Mesendoderm (in vitro differentiated cells): ENCODE results near the gene IKZF2.

Source experiments
- DNase-seq: peaks from one replicate; pipeline ENCODE4 v3.0.0; 2013
- H2AK5ac ChIP-seq: 2 replicates; pipeline ENCODE4 v1.6.1; 2013; ENCODE audit warnings: low read length, inconsistent platforms
- H2BK120ac ChIP-seq: 2 replicates; pipeline ENCODE4 v1.6.1; 2013; ENCODE audit warnings: low read depth, mild to moderate bottlenecking, low read length, moderate library complexity, mixed read lengths
- H2BK15ac ChIP-seq: replicated peaks from 2 replicates; pipeline ENCODE4 v1.6.1; 2013; ENCODE audit warnings: low read depth, mild to moderate bottlenecking, moderate library complexity
- H2BK5ac ChIP-seq: 2 replicates; pipeline ENCODE4 v1.6.1; 2013; ENCODE audit warnings: low read length, inconsistent platforms
- H3K18ac ChIP-seq: 2 replicates; pipeline ENCODE4 v1.6.1; 2013; ENCODE audit warnings: mild to moderate bottlenecking, low read length, mixed read lengths
- H3K23ac ChIP-seq: one replicate; pipeline ENCODE4 v1.6.1; 2013; ENCODE audit warnings: low read length
- H3K27ac ChIP-seq: 2 replicates; pipeline ENCODE4 v1.5.1; 2013; ENCODE audit warnings: low read depth, mild to moderate bottlenecking, inconsistent platforms, low read length, moderate library complexity
- H3K27me3 ChIP-seq: 2 replicates; pipeline ENCODE4 v1.6.1; 2013; ENCODE audit warnings: low read length, control low read depth, mild to moderate bottlenecking, inconsistent platforms; ENCODE audit not compliant: insufficient read depth, poor library complexity
- H3K36me3 ChIP-seq: 2 replicates; pipeline ENCODE4 v1.6.1; 2013; ENCODE audit warnings: low read length, inconsistent platforms; ENCODE audit not compliant: control insufficient read depth, insufficient read depth
- H3K4ac ChIP-seq: one replicate; pipeline ENCODE4 v1.6.1; 2013; ENCODE audit warnings: low read depth, mild to moderate bottlenecking, low read length, moderate library complexity
- H3K4me1 ChIP-seq: 2 replicates; pipeline ENCODE4 v1.6.1; 2013; ENCODE audit warnings: low read depth, low read length, inconsistent platforms; ENCODE audit not compliant: control insufficient read depth
- H3K4me2 ChIP-seq: 2 replicates; pipeline ENCODE4 v1.6.1; 2013; ENCODE audit warnings: low read length
- H3K4me3 ChIP-seq: 2 replicates; pipeline ENCODE4 v1.5.1; 2013; ENCODE audit warnings: mild to moderate bottlenecking, low read length
- H3K56ac ChIP-seq: one replicate; pipeline ENCODE4 v1.6.1; 2013; ENCODE audit warnings: low read length
- H3K79me1 ChIP-seq: 2 replicates; pipeline ENCODE4 v1.6.1; 2013; ENCODE audit warnings: low read length, inconsistent platforms
- H3K79me2 ChIP-seq: 2 replicates; pipeline ENCODE4 v1.6.1; 2013; ENCODE audit warnings: mild to moderate bottlenecking, low read length; ENCODE audit not compliant: control insufficient read depth, insufficient read depth
- H3K9ac ChIP-seq: 2 replicates; pipeline ENCODE4 v1.6.1; 2013; ENCODE audit warnings: low read length, inconsistent platforms
- H4K5ac ChIP-seq: one replicate; pipeline ENCODE4 v1.6.1; 2013; ENCODE audit warnings: low read length
- H4K8ac ChIP-seq: one replicate; pipeline ENCODE4 v1.6.1; 2013; ENCODE audit warnings: low read depth, mild to moderate bottlenecking, control low read depth, low read length, moderate library complexity
- WGBS: extraction: QIAGEN DNeasy Blood & Tissue Kit; methylation state at CpG from one replicate; pipeline ENCODE4 v1.1.7; 2013; ENCODE audit warnings: low lambda C conversion rate, missing lambda C conversion rate; ENCODE audit not compliant: insufficient coverage; ENCODE audit errors: extremely low coverage; 5-methylcytosine and 5-hydroxymethylcytosine counted together

The IKZF2 gene

DNA sequence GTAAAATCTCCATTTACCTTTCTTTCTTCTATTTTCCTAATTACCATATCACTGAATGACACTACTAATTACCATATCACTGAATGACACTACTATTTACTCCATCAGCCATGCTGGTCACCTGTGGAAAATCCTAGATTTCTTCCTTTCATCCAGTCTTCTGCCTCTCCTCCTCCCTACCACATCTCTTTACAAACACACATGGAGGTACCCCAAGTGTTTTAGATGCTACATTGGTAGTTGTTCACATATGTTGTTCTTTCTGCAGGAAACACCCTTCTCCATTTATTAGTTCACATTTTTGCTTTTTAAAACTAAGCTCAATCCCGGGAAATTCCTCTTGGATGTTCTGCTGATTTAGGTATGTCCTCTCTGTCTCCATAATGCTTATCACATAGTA lies 134.0 kb downstream of the IKZF2 start:
- H2BK15ac ChIP-seq: no peak overlapping the region
- H2BK5ac ChIP-seq: no peak overlapping the region
- H3K27ac ChIP-seq: no peak overlapping the region
- H3K56ac ChIP-seq: no peak overlapping the region
- H3K4me1 ChIP-seq: no peaks in the 10 kb centered on the region
- H3K23ac ChIP-seq: no peak overlapping the region
- WGBS: no CpG with 5 or more reads among the region's 1 CpG
- no peaks in the 10 kb centered on the region for H3K79me1 ChIP-seq
- H2AK5ac ChIP-seq: no peak overlapping the region
- no peaks in the 10 kb centered on the region for H3K36me3 ChIP-seq
- H3K4me2 ChIP-seq: no peak overlapping the region
- no peak overlapping the region for H3K18ac ChIP-seq
- no peak overlapping the region for H3K4me3 ChIP-seq
- no peak overlapping the region for H2BK120ac ChIP-seq
- no peaks in the 10 kb centered on the region for H3K79me2 ChIP-seq
- H3K9ac ChIP-seq: no peak overlapping the region
- H4K8ac ChIP-seq: no peak overlapping the region
- H3K27me3 ChIP-seq: no peaks in the 10 kb centered on the region
- DNase-seq: no peak
- H4K5ac ChIP-seq: no peak overlapping the region
- no peak overlapping the region for H3K4ac ChIP-seq

DNA sequence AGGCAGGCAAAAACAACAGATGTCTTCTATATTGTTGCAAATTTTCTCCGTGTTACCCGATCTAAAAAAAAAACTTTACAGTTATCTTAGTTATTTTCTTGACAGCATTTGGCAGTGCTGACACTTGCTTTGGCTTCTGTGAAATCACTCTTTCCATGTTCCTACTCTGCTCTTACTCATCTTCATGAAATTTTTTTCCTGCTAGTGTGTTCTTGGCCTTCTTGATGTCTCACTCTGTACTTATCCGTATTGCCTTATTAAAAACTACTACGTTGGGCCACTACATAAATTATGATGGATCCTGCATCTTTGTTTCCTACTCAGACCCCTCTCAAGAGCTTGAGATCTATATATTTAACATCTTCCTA lies 134.4 kb downstream of the IKZF2 start:
- Histone ChIP-seq H3K56ac (no peak overlapping the region), H3K36me3 (no peaks in the 10 kb centered on the region), H2BK120ac (no peak overlapping the region), H2BK5ac (no peak overlapping the region), H2BK15ac (no peak overlapping the region), H2AK5ac (no peak overlapping the region), H3K27me3 (no peaks in the 10 kb centered on the region), H3K23ac (no peak overlapping the region), H3K79me1 (no peaks in the 10 kb centered on the region), H3K4ac (no peak overlapping the region), H3K9ac (no peak overlapping the region), H3K4me3 (no peak overlapping the region), H3K79me2 (no peaks in the 10 kb centered on the region), H3K18ac (no peak overlapping the region), H4K8ac (no peak overlapping the region), H4K5ac (no peak overlapping the region), H3K4me2 (no peak overlapping the region), H3K27ac (no peak overlapping the region), H3K4me1 (no peaks in the 10 kb centered on the region)
- no peak for DNase-seq
- WGBS: no CpG with 5 or more reads among the region's 4 CpGs

DNA sequence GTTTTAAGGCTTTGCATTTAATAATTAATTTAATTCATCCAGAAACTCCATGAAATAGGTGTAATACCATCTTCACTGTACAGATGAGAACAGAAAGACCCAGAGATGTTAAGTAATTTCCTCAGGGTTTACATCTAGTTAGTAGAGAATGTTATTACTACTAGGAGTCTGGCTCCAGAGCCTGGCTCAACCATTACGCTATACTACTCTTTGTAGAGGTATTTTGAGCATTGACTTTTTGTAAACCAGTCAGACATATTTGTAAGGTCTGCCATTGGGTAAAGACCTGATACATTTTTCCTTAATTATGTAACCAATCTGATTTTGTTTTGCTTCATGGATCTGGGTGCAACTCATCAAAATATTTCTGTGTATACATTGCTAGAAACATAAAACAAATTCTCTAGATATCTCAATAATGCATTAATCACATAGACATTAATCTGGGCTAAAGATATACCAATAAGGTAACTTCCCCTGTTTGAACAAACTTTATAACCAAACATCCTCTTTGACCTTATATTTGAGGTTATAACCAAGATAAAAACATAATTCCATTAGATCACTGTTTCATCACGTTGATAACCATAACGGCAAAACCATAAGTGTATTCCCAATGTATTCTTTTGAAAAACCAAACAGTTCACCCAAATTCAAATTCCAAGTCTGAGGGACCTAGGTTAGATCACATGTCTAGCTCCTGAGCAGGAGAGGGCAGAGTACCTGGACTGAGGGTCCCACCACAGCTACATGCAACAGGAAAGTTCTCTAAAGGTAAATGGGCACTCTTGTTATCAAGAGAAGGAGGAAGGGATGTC lies 135.0 kb downstream of the IKZF2 start:
- no peaks in the 10 kb centered on the region for H3K4me1 ChIP-seq
- H2BK15ac ChIP-seq: no peak overlapping the region
- WGBS: no CpG with 5 or more reads among the region's 3 CpGs
- no peaks in the 10 kb centered on the region for H3K79me2 ChIP-seq
- no peak overlapping the region for H3K56ac ChIP-seq
- no peaks in the 10 kb centered on the region for H3K36me3 ChIP-seq
- no peak for DNase-seq
- H2AK5ac ChIP-seq: no peak overlapping the region
- no peak overlapping the region for H2BK5ac ChIP-seq
- no peak overlapping the region for H3K4me2 ChIP-seq
- H3K4me3 ChIP-seq: no peak overlapping the region
- H3K27me3 ChIP-seq: no peaks in the 10 kb centered on the region
- H3K9ac ChIP-seq: no peak overlapping the region
- H4K8ac ChIP-seq: no peak overlapping the region
- no peaks in the 10 kb centered on the region for H3K79me1 ChIP-seq
- no peak overlapping the region for H3K18ac ChIP-seq
- no peak overlapping the region for H3K23ac ChIP-seq
- H3K27ac ChIP-seq: no peak overlapping the region
- H3K4ac ChIP-seq: no peak overlapping the region
- H4K5ac ChIP-seq: no peak overlapping the region
- H2BK120ac ChIP-seq: no peak overlapping the region

- Histone ChIP-seq H4K5ac (no peak overlapping the region), H3K79me1 (no peaks in the 10 kb centered on the region), H3K79me2 (no peaks in the 10 kb centered on the region), H2BK15ac (no peak overlapping the region), H3K9ac (no peak overlapping the region), H3K27me3 (no peaks in the 10 kb centered on the region), H2BK120ac (no peak overlapping the region), H2AK5ac (no peak overlapping the region), H3K56ac (no peak overlapping the region), H3K4me1 (no peaks in the 10 kb centered on the region), H4K8ac (no peak overlapping the region), H3K23ac (no peak overlapping the region), H3K36me3 (no peaks in the 10 kb centered on the region), H3K4ac (no peak overlapping the region), H2BK5ac (no peak overlapping the region), H3K4me2 (no peak overlapping the region), H3K18ac (no peak overlapping the region), H3K4me3 (no peak overlapping the region), H3K27ac (no peak overlapping the region)
- no peak for DNase-seq
- no CpG with 5 or more reads among the region's 7 CpGs for WGBS
Observed at GRCh38 chr2:213015387-213016165, 135.8 kb downstream of the IKZF2 start.

GRCh38 chr2:213013979-213014378 lies 137.4 kb downstream of the IKZF2 start:
- no CpG with 5 or more reads among the region's 2 CpGs for WGBS

More at GRCh38 chr2:213013979-213014378, 137.4 kb downstream of the IKZF2 start:
- Histone ChIP-seq H3K4ac (no peak overlapping the region), H3K9ac (no peak overlapping the region), H3K23ac (no peak overlapping the region), H3K56ac (no peak overlapping the region), H3K27ac (no peak overlapping the region), H3K4me1 (no peaks in the 10 kb centered on the region), H3K4me3 (no peak overlapping the region), H4K8ac (no peak overlapping the region), H3K4me2 (no peak overlapping the region), H3K79me2 (no peaks in the 10 kb centered on the region), H4K5ac (no peak overlapping the region), H3K18ac (no peak overlapping the region), H2BK15ac (no peak overlapping the region), H2AK5ac (no peak overlapping the region), H3K27me3 (no peaks in the 10 kb centered on the region), H3K36me3 (no peaks in the 10 kb centered on the region), H3K79me1 (no peaks in the 10 kb centered on the region), H2BK5ac (no peak overlapping the region), H2BK120ac (no peak overlapping the region)
- DNase-seq: no peak
